ENCODE data around the gene RACK1.
A peak's percentile ranks its signal among the peaks of the same experiment; 100 is the strongest.

RACK1 gene

GRCh38 chr5:181259283-181259682, 15.6 kb upstream of the RACK1 start:
- DNase-seq, result no peak

- DNase-seq, result no peak
Measured at GRCh38 chr5:181258576-181258975, 14.9 kb upstream of the RACK1 start.

- no peak for DNase-seq
Measured at GRCh38 chr5:181255836-181256578, 12.3 kb upstream of the RACK1 start.

GRCh38 chr5:181255276-181255675, 11.6 kb upstream of the RACK1 start:
- DNase-seq, result no peak

GRCh38 chr5:181248277-181248676, 4.6 kb upstream of the RACK1 start:
- DNase-seq, result no peak

GRCh38 chr5:181246276-181247049, 2.8 kb upstream of the RACK1 start:
- DNase-seq, result peak; percentile 89

GRCh38 chr5:181245427-181246275, 1.9 kb upstream of the RACK1 start:
- DNase-seq, result no peak

GRCh38 chr5:181243018-181243563, 615 bp downstream of the RACK1 start:
- DNase-seq, result no peak

GRCh38 chr5:181242031-181242451, 1.7 kb downstream of the RACK1 start:
- no peak for DNase-seq

- peak; percentile 82 for DNase-seq
Measured at GRCh38 chr5:181241393-181241975, 2.2 kb downstream of the RACK1 start.

GRCh38 chr5:181239062-181239663, 4.5 kb downstream of the RACK1 start:
- no peak for DNase-seq

- no peak for DNase-seq
Measured at GRCh38 chr5:181237729-181238385, 5.8 kb downstream of the RACK1 start.

GRCh38 chr5:181236954-181237641, 6.6 kb downstream of the RACK1 start:
- DNase-seq, result no peak

- no peak for DNase-seq
Measured at GRCh38 chr5:181236471-181236870, 7.2 kb downstream of the RACK1 start.

- DNase-seq, result no peak
Measured at GRCh38 chr5:181235689-181236366, 7.9 kb downstream of the RACK1 start.

GRCh38 chr5:181235323-181235688, 8.4 kb downstream of the RACK1 start:
- DNase-seq, result no peak

- no peak for DNase-seq
Measured at GRCh38 chr5:181234455-181235306, 9.0 kb downstream of the RACK1 start.

- DNase-seq, result no peak
Measured at GRCh38 chr5:181233801-181234454, 9.8 kb downstream of the RACK1 start.
